ENCODE measurements around the gene SLC22A23.

GRCh38 chr6:3421791-3422434 is 34.9 kb downstream of the SLC22A23 start:
- TF ChIP-seq GATA2 (IDR thresholded peaks at IDR 0.05; ENCODE audit: low read depth, low read length) = no peak
- TF ChIP-seq GATA3 (IDR thresholded peaks at IDR 0.05; ENCODE audit: low read depth, low read length) = no peak
